ENCODE data around the gene SPSB2. TPM values are rescaled to one million over a fixed set of nuclear protein-coding genes. Genes with fewer than 3 reads are reported as not detected.

SPSB2 gene
- total RNA-seq, 2 donors from 2014 or later, result 9.2 to 19.1 TPM

GRCh38 chr12:6850796-6851152, 22.3 kb downstream of the SPSB2 start:
- ATAC-seq (ENCODE audit: insufficient number of reproducible peaks, low FRiP score, low read depth), result no peak
- no peaks in the 10 kb centered on the region for H3K27me3 ChIP-seq (replicated peaks; ENCODE audit: insufficient read depth)
- peaks cover 7 to 16% of the 10 kb centered on the region in 2 donors for H3K4me1 ChIP-seq (ENCODE audit: control insufficient read depth in 1 of 2, low read depth in 2 of 2)
- H3K27ac ChIP-seq, result peak overlapping the region in 1 of 2 donors; percentile 90
- H3K9me3 ChIP-seq, result no peaks in the 10 kb centered on the region
- peaks cover 10% of the 10 kb centered on the region for H3K36me3 ChIP-seq
- H3K4me3 ChIP-seq, result peak overlapping the region; percentile 92
- no peak for DNase-seq (ENCODE audit: low spot score)
- TF ChIP-seq, protein P1, sequence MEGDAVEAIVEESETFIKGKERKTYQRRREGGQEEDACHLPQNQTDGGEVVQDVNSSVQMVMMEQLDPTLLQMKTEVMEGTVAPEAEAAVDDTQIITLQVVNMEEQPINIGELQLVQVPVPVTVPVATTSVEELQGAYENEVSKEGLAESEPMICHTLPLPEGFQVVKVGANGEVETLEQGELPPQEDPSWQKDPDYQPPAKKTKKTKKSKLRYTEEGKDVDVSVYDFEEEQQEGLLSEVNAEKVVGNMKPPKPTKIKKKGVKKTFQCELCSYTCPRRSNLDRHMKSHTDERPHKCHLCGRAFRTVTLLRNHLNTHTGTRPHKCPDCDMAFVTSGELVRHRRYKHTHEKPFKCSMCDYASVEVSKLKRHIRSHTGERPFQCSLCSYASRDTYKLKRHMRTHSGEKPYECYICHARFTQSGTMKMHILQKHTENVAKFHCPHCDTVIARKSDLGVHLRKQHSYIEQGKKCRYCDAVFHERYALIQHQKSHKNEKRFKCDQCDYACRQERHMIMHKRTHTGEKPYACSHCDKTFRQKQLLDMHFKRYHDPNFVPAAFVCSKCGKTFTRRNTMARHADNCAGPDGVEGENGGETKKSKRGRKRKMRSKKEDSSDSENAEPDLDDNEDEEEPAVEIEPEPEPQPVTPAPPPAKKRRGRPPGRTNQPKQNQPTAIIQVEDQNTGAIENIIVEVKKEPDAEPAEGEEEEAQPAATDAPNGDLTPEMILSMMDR (IDR thresholded peaks at IDR 0.05), result no peak

DNA sequence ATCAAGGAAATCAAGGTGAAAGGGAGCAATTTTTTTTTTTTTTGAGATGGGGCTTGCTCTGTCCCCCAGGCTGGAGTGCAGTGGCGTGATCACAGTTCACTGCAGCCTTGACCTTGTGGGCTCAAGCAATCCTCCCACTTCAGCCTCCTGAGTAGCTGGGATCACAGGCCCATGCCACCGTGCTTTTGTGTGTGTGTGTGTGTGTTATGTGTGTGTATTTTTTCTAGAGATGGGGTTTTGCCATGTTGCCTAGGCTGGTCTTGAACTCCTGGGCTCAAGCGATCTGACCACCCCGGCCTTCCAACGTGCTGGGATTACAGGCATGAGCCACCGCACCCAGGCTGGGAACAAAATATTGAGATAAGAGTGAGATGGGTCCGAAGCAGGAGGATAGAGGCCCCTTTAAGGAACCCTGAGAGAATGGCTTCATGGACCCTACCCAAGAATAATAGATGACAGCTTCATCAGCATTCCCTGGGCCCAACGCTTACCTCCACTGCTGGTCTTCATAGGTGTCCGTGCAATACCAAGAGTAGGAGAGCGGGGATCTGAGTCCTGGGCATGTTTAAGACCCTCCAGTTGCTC, 23.0 kb downstream of the SPSB2 start:
- ATAC-seq (ENCODE audit: insufficient number of reproducible peaks, low FRiP score, low read depth), result no peak
- no peaks in the 10 kb centered on the region for H3K9me3 ChIP-seq
- no peak overlapping the region for H3K4me3 ChIP-seq
- DNase-seq (ENCODE audit: low spot score), result no peak
- H3K27me3 ChIP-seq (replicated peaks; ENCODE audit: insufficient read depth), result no peaks in the 10 kb centered on the region
- no peak overlapping the region for H3K27ac ChIP-seq
- TF ChIP-seq, protein P1 (IDR thresholded peaks at IDR 0.05), result no peak
- peaks cover 7 to 16% of the 10 kb centered on the region in 2 donors for H3K4me1 ChIP-seq (ENCODE audit: control insufficient read depth in 1 of 2, low read depth in 2 of 2)
- peaks cover 9% of the 10 kb centered on the region for H3K36me3 ChIP-seq

- Histone ChIP-seq H3K27ac (no peak overlapping the region), H3K27me3 (replicated peaks; ENCODE audit: insufficient read depth) (no peaks in the 10 kb centered on the region), H3K4me1 (ENCODE audit: control insufficient read depth in 1 of 2, low read depth in 2 of 2) (peaks cover 7 to 16% of the 10 kb centered on the region in 2 donors), H3K36me3 (peaks cover 12% of the 10 kb centered on the region), H3K4me3 (no peak overlapping the region), H3K9me3 (no peaks in the 10 kb centered on the region)
- TF ChIP-seq, protein P1 (IDR thresholded peaks at IDR 0.05), result no peak
- ATAC-seq (ENCODE audit: insufficient number of reproducible peaks, low FRiP score, low read depth) (no peak), DNase-seq (ENCODE audit: low spot score) (no peak)
Measured at GRCh38 chr12:6849427-6849826, 23.7 kb downstream of the SPSB2 start.

DNA sequence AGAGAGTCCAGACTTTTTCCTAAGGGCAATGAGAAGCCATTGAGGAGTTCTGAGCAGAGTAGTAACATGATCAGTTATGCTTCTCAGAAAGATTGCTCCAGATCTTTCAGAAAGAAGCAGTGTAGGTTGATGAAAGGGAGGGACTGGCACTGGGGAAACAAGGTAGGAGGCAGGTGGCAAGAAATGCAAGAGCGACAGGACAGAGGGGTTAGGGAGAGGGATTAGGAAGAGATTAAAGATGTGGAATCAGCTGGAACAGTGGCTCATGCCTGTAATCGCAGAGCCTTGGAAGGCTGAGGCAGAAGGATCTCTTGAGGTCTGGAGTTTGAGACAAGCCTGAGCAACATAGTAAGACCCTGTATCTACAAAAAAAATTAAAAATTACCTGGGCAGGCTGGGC, 25.4 kb downstream of the SPSB2 start:
- ATAC-seq (ENCODE audit: insufficient number of reproducible peaks, low FRiP score, low read depth) (no peak), DNase-seq (ENCODE audit: low spot score) (no peak)
- H3K27ac ChIP-seq, result no peak overlapping the region
- peaks cover 12% of the 10 kb centered on the region for H3K36me3 ChIP-seq
- H3K4me1 ChIP-seq (ENCODE audit: control insufficient read depth in 1 of 2, low read depth in 2 of 2), result no peaks in the 10 kb centered on the region
- TF ChIP-seq, protein P1 (IDR thresholded peaks at IDR 0.05), result no peak
- H3K27me3 ChIP-seq (replicated peaks; ENCODE audit: insufficient read depth), result no peaks in the 10 kb centered on the region
- H3K4me3 ChIP-seq, result no peak overlapping the region
- H3K9me3 ChIP-seq, result no peaks in the 10 kb centered on the region

GRCh38 chr12:6846316-6846869, 26.7 kb downstream of the SPSB2 start:
- peaks cover 12% of the 10 kb centered on the region for H3K36me3 ChIP-seq

More at GRCh38 chr12:6846316-6846869, 26.7 kb downstream of the SPSB2 start:
- DNase-seq (ENCODE audit: low spot score) (no peak), ATAC-seq (ENCODE audit: insufficient number of reproducible peaks, low FRiP score, low read depth) (no peak)
- H3K27me3 ChIP-seq (replicated peaks; ENCODE audit: insufficient read depth), result no peaks in the 10 kb centered on the region
- no peaks in the 10 kb centered on the region for H3K9me3 ChIP-seq
- TF ChIP-seq, protein P1 (IDR thresholded peaks at IDR 0.05), result no peak
- no peak overlapping the region for H3K27ac ChIP-seq
- no peaks in the 10 kb centered on the region for H3K4me1 ChIP-seq (ENCODE audit: control insufficient read depth in 1 of 2, low read depth in 2 of 2)
- H3K4me3 ChIP-seq, result no peak overlapping the region
